HFFc6 (cell line): Measurements from ENCODE around the gene PPARA. TPM values are rescaled to one million over a fixed set of nuclear protein-coding genes. Genes with fewer than 3 reads are reported as not detected.

ENCODE experiments used
- DNase-seq: peaks from one replicate; pipeline ENCODE4 v3.0.0-alpha.2; 2018
- H3K27ac Mint-ChIP-seq: 2 replicates; pipeline ENCODE4 v1.8.0; 2020; ENCODE audit warnings: mild to moderate bottlenecking, mixed read lengths
- H3K27me3 Mint-ChIP-seq: 2 replicates; pipeline ENCODE4 v1.8.0; 2021; ENCODE audit warnings: mild to moderate bottlenecking, moderate library complexity, mixed read lengths; ENCODE audit not compliant: insufficient read depth
- H3K36me3 Mint-ChIP-seq: 2 replicates; pipeline ENCODE4 v1.8.0; 2021; ENCODE audit warnings: low read depth, mixed read lengths
- H3K4me1 Mint-ChIP-seq: 2 replicates; pipeline ENCODE4 v1.8.0; 2020; ENCODE audit warnings: low read depth, mixed read lengths
- H3K4me3 Mint-ChIP-seq: 2 replicates; pipeline ENCODE4 v1.8.0; 2020; ENCODE audit warnings: mild to moderate bottlenecking, moderate library complexity, mixed read lengths
- H3K9me3 Mint-ChIP-seq: 2 replicates; pipeline ENCODE4 v1.8.0; 2020; ENCODE audit warnings: mild to moderate bottlenecking, mixed read lengths
- CTCF ChIP-seq: fragments of 200-600 bp; sonication (generic); IDR thresholded peaks from 2 replicates; pipeline ENCODE4 v1.5.0; 2021; ENCODE audit warnings: antibody characterized with exemption, mild to moderate bottlenecking
- long read RNA-seq: library from polyadenylated mRNA; unstranded; transcript quantifications from one replicate; pipeline ENCODE4 v2.0.0, GENCODE V29; 2019
- total RNA-seq, 6 experiments: library from RNA; stranded (reverse); fragmentation: NEBNext Ultra II Directional; extraction: Animal tissue kit (Norgen Biotek cat#: 25700); gene quantifications; 2 replicates in 1 of 6; 3 replicates in 5 of 6; pipeline ENCODE4 v1.2.3, GENCODE V29; 2021

PPARA gene
- 10 to 100 TPM; 14.1 to 16.0 (median 15.1) TPM for total RNA-seq
- long read RNA-seq, partial matches to known transcripts = 1 of 11 reads
- long read RNA-seq, other reads (novel, unspliced or antisense) = 10 of 11 reads

GRCh38 chr22:46150034-46150654 lies at the start of gene PPARA:
PPARA (plus strand) TSS chr22:46150526; CDS start chr22:46198384, 47,858 bp downstream.
- Mint-ChIP-seq H3K4me3 (peak within 1 kb of the TSS; percentile 82), H3K9me3 (no peaks in the 10 kb centered on the region), H3K4me1 (peaks cover 11% of the 10 kb centered on the region; the same call in 1 of the 2 replicates), H3K36me3 (peaks cover 5% of the 10 kb centered on the region; the same call in 1 of the 2 replicates), H3K27me3 (peaks cover 15% of the 10 kb centered on the region), H3K27ac (no peak within 1 kb of the TSS)
- DNase-seq = peak; percentile 52
- no peak for TF ChIP-seq CTCF

- TF ChIP-seq CTCF = no peak
- Mint-ChIP-seq H3K27ac (no peak overlapping the region), H3K27me3 (peaks cover 19% of the 10 kb centered on the region), H3K4me1 (peaks cover 16% of the 10 kb centered on the region), H3K4me3 (no peak overlapping the region), H3K9me3 (no peaks in the 10 kb centered on the region), H3K36me3 (peaks cover 4% of the 10 kb centered on the region; the same call in 1 of the 2 replicates)
- no peak for DNase-seq
Observed at GRCh38 chr22:46102159-46102558, 48.2 kb upstream of the PPARA start.

GRCh38 chr22:46102752-46103151 lies 47.6 kb upstream of the PPARA start:
- H3K36me3 Mint-ChIP-seq = peaks cover 4% of the 10 kb centered on the region; the same call in 1 of the 2 replicates
- TF ChIP-seq CTCF = no peak
- no peak overlapping the region for H3K27ac Mint-ChIP-seq
- H3K27me3 Mint-ChIP-seq = peaks cover 20% of the 10 kb centered on the region
- H3K9me3 Mint-ChIP-seq = no peaks in the 10 kb centered on the region
- no peak for DNase-seq
- H3K4me1 Mint-ChIP-seq = peaks cover 21% of the 10 kb centered on the region
- H3K4me3 Mint-ChIP-seq = no peak overlapping the region

- H3K4me3 Mint-ChIP-seq = no peak overlapping the region
Observed at GRCh38 chr22:46103181-46103580, 47.1 kb upstream of the PPARA start.

GRCh38 chr22:46103664-46104063 lies 46.7 kb upstream of the PPARA start:
- Mint-ChIP-seq H3K4me1 (peaks cover 25% of the 10 kb centered on the region), H3K9me3 (no peaks in the 10 kb centered on the region), H3K27me3 (peaks cover 18% of the 10 kb centered on the region), H3K36me3 (peaks cover 5% of the 10 kb centered on the region; the same call in 1 of the 2 replicates), H3K27ac (peak overlapping the region; percentile 58), H3K4me3 (no peak overlapping the region)
- no peak for TF ChIP-seq CTCF
- DNase-seq = no peak

More at GRCh38 chr22:46103181-46103580, 47.1 kb upstream of the PPARA start:
- H3K36me3 Mint-ChIP-seq = peaks cover 4% of the 10 kb centered on the region; the same call in 1 of the 2 replicates
- DNase-seq = no peak
- TF ChIP-seq CTCF = no peak
- H3K9me3 Mint-ChIP-seq = no peaks in the 10 kb centered on the region
- H3K27me3 Mint-ChIP-seq = peaks cover 20% of the 10 kb centered on the region
- peaks cover 24% of the 10 kb centered on the region for H3K4me1 Mint-ChIP-seq
- peak overlapping the region; percentile 58 for H3K27ac Mint-ChIP-seq
